LNCAP (cell line): ENCODE measurements around the gene NOS2.

Experiments used
- TF ChIP-seq, protein P1 (sequence below): fragments of 450-650 bp; IDR thresholded peaks from 2 replicates; pipeline ENCODE4 v1.5.1; 2017; ENCODE audit warnings: mild to moderate bottlenecking

Gene NOS2

DNA sequence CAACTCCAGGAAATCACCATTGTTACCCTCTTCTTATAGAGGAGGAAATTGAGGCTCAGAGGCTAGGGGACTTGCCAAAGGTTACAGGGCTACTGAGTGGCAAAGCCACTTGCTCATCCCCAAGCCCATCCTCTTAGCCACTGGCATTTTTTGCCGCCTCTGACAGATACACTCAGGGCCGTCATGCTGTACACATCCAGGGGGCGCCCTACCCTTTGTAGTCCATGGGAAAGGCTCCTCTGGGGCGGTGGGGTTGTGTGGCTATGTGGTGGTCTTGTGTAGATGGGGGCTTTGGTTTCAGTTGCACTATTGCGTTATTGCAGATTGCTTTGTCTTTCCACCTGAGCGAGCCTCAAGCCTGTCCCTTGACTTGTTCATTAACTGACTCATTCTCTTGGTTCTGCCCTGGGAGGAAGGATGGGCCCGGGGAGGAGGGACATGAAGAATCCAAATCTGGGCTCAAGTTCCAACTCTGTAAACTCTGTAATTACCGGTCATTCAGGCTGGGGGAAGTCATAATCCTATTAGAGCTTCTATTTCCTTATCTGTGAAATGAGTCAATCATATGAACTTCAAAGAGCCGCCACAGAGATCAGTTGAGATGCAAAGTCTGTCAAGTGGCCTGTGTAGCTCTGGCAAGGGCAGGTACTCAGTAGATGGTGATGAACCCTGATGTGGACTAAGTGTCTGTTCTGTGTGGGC is 2.8 kb downstream of the NOS2 start:
- TF ChIP-seq, protein P1, sequence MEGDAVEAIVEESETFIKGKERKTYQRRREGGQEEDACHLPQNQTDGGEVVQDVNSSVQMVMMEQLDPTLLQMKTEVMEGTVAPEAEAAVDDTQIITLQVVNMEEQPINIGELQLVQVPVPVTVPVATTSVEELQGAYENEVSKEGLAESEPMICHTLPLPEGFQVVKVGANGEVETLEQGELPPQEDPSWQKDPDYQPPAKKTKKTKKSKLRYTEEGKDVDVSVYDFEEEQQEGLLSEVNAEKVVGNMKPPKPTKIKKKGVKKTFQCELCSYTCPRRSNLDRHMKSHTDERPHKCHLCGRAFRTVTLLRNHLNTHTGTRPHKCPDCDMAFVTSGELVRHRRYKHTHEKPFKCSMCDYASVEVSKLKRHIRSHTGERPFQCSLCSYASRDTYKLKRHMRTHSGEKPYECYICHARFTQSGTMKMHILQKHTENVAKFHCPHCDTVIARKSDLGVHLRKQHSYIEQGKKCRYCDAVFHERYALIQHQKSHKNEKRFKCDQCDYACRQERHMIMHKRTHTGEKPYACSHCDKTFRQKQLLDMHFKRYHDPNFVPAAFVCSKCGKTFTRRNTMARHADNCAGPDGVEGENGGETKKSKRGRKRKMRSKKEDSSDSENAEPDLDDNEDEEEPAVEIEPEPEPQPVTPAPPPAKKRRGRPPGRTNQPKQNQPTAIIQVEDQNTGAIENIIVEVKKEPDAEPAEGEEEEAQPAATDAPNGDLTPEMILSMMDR: no peak; the same call in 1 of the 2 replicates

DNA sequence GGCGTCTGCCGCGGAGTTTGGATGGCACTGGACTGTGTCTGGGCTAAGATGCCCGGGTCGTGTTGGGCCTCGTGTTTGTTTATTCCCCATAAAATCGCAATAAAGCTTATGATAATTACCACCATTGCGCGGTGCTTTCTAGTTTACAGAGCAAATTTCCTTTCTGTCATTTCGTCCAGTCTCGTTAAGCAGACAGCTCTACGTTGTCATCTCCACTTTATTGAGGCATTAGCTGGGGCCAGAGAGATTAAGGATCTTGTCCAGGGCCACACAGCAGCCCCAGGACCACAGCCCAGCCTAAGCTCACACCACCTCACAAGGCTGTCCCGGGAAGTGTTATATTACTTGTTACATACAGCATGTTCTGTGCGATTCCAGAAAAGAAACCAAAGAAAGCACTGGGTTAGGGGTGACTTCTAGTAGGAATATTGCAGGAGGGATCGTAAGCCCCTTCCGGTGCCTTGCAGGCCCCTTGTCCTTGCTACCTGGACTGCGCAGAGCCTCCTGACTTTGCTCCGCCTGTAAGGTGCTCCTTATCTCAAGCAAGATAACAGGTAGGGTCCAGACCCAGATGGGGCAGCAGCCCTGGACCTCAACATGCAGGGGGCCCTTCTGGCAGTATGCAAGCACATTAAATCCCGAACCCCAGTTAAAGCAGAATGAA is 6.3 kb downstream of the NOS2 start:
- TF ChIP-seq, protein P1: no peak

DNA sequence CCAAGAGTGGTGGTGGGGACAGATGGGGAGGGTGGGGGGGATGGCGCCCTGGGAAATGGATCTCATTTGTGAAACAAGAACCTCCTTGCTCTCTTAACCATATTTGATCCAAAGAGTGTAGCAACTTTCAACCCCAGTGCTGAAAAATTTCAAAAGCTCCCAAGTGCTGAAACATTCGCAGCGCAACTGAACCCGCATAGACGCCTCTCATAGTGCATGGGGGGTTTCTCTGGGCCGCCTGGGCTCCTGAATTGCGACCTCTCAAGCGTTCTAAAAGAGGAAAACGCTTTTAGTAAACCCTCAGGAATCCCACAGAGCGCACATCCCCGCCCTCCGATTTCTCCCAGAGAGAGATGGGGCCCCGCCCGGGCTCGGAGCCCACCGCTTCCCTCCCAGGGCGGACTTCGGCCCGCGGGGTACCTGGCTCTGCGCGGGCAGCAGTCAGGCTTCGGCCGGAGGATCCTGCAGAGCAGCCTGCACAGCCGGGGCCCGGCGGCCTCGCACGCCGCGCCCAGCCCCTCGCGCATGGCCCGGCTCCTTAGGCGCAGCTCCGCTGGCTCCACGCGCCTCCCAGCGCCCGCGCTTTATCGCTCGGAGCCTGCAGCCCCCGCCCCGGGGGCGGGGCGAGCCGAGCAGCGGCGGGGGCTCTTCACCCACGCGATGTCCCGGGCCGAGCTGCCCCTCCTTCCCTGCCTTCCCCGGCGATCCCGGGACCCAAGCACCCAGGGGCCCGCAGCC is 7.0 kb downstream of the NOS2 start:
- TF ChIP-seq, protein P1: no peak

DNA sequence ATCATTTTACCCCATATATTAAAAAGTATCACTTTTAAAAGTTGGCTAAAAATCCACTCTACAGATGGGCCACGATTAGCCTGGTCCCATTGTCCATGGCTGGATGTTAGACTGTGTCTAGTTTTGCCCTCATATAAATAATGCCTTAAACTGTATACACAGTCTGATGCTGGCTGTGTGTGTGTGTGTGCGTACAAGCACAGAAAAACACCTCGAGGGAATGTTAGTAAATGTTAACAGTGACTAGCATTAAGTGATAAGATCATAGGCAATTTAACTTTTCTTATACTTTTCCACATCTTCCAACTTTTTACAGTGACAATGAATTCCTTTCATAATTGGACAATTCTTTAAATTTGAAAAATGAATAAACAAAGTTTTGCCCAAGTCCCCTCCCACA is 8.2 kb downstream of the NOS2 start:
- TF ChIP-seq, protein P1: no peak

DNA sequence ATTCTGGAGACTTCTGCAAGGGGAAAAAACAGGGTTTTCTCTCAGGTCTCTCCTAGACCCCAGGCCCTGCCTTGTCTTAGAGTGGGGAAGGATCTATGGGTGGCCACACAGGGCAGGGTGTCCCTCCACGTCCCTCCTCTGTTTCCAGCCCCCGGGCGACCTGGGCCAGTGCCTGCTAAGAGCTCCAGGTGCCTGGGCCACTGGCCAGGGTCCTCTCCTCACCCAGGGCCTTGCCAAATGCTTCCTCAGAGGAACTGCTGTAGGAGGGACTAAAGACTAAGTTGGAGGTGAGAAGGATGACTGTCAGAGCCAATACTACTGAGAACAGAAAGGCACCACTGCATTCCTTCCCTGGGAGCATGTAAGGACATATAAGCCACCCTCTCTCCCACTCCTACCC is 11.4 kb downstream of the NOS2 start:
- TF ChIP-seq, protein P1: no peak

DNA sequence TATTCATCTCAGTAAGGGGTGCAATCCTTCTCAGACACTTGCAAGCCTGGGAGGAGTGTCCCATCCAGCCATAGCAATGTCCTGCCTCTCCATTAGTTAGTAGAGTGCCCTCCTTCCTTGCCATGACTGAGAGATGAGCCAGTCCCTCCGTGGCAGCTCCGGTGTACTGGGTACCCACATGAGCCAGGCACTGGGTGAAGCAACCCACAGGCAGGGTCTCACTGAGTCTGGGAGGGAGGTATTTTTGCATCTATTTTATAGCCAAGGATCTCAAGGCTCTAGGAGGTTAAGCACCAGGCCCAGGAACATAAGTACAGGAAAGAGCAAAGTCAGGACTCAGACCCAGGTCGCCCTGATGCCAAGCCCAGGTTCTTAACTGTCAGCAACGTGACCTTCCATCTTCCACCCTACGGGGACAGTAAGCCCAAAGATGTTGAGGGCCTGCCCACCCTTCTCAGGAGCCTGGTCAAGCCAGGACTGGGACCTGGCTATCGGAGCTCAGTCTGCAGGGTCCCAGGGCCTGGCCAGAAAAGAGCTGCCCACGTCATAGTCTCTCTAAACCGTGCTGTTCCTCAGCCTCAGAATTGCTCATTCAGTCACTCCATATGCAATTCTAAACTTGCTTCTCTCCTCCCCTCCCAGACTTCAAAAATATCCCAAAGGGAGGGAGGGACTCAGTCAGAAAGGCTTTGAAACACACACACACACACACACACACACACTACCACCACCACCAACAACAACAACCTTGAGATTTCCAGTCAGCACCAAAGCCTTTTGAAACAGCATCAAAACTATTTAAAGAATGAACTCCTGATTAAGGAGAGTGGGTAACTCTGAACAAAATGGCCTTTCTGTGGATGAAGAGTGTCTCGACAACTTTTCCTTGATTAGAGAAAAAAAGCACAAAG is 16.6 kb downstream of the NOS2 start:
- TF ChIP-seq, protein P1: no peak

DNA sequence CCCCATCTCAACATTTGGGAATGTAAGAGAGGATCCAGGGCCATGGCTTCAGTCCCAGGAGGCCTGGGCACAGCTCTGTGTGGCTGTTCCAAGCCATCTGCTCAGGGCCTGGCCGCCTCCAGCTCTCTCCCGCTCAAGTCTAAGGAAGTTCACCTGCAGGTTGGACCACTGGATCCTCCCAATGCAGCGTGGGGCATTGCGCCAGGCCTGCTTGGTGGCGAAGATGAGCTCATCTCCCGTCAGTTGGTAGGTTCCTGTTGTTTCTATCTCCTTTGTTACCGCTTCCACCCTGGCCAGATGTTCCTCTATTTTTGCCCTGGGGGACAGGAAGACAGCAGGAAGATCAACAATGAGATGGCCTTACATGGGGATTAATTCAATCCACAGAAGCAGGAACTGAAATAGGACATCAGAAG is 17.5 kb downstream of the NOS2 start:
- TF ChIP-seq, protein P1: no peak
